GM18861 (cell line): ENCODE data around the gene CYLD.

Source experiments
- ATAC-seq: cut with Tn5 transposase; IDR thresholded peaks from one replicate; pipeline ENCODE4 v1.9.1; 2021; ENCODE audit not compliant: unreplicated experiment

The CYLD gene

GRCh38 chr16:50737420-50737959 lies 4.4 kb upstream of the CYLD start:
- no peak for ATAC-seq

- no peak for ATAC-seq
Observed at GRCh38 chr16:50739031-50739430, 2.9 kb upstream of the CYLD start.

GRCh38 chr16:50740736-50741135 lies 1.1 kb upstream of the CYLD start:
- ATAC-seq: no peak

GRCh38 chr16:50741225-50741780 lies 583 bp upstream of the CYLD start:
- ATAC-seq: no peak

- no peak for ATAC-seq
Observed at GRCh38 chr16:50742576-50743200, 802 bp downstream of the CYLD start.

GRCh38 chr16:50743581-50744225 lies 1.8 kb downstream of the CYLD start:
- no peak for ATAC-seq

- ATAC-seq: no peak
Observed at GRCh38 chr16:50744881-50745280, 3.0 kb downstream of the CYLD start.

- ATAC-seq: no peak
Observed at GRCh38 chr16:50745940-50746339, 4.1 kb downstream of the CYLD start.

GRCh38 chr16:50747207-50747956 lies 5.5 kb downstream of the CYLD start:
- ATAC-seq: no peak

GRCh38 chr16:50751528-50751927 lies 9.6 kb downstream of the CYLD start:
- ATAC-seq: no peak

GRCh38 chr16:50752471-50753235 lies 10.8 kb downstream of the CYLD start:
- ATAC-seq: no peak

GRCh38 chr16:50756473-50756872 lies 14.6 kb downstream of the CYLD start:
- no peak for ATAC-seq

- no peak for ATAC-seq
Observed at GRCh38 chr16:50761267-50761666, 19.4 kb downstream of the CYLD start.

- ATAC-seq: no peak
Observed at GRCh38 chr16:50762241-50762640, 20.4 kb downstream of the CYLD start.

- no peak for ATAC-seq
Observed at GRCh38 chr16:50763211-50763610, 21.3 kb downstream of the CYLD start.

GRCh38 chr16:50765260-50765659 lies 23.4 kb downstream of the CYLD start:
- ATAC-seq: no peak

- ATAC-seq: no peak
Observed at GRCh38 chr16:50765861-50766260, 24.0 kb downstream of the CYLD start.

GRCh38 chr16:50767197-50767596 lies 25.3 kb downstream of the CYLD start:
- ATAC-seq: no peak

GRCh38 chr16:50771366-50771765 lies 29.5 kb downstream of the CYLD start:
- no peak for ATAC-seq

- no peak for ATAC-seq
Observed at GRCh38 chr16:50774405-50774804, 32.5 kb downstream of the CYLD start.

GRCh38 chr16:50774960-50775359 lies 33.1 kb downstream of the CYLD start:
- ATAC-seq: no peak
